ENCODE data around the gene PODXL. TPM values are rescaled to one million over a fixed set of nuclear protein-coding genes. Genes with fewer than 3 reads are reported as not detected.
"Not testable (repeated sequence)": the region's sequence is repeated elsewhere in the genome, so short reads cannot be mapped to it uniquely, and the experiment has no call there.

The PODXL gene
- total RNA-seq, 1 donor from 2014 or later = 29.2 TPM

DNA sequence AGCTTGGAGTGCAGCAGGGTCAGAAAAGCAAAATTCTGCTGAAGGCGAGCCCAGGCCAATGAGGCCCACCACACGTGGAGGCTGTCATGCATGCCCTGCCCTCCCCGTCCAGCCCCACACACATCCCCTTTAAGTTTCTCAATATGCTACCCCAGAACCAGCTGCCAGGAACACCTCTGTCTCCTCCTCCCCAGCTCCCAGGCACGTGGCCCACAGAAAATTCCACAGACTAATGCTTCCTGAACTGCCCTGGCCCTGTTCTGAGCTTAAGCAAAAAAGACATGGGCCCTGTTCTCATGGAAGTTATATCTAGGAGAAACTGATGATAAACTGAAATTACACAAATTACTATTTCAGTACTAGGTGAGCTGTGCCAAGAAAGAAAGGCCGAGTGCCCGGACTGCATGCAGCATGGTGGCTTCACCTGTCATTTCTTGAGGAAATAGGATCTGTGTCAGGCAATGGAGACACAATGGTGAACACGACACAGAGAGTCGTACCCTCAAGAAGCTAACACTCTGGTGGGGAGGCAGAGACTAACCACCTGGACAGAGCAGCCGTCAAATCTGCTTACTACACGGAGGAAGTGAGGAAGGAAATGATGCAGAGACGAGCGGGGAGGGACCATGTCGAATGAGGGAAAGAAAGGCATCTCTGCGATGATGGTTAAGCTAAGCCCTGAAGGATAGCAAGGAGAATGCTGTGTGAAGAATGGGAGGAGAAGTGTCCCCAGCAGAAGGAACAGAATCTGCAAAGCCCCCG, 44.5 kb downstream of the PODXL start:
- peak; percentile 24 for DNase-seq (ENCODE audit: low read depth)

DNA sequence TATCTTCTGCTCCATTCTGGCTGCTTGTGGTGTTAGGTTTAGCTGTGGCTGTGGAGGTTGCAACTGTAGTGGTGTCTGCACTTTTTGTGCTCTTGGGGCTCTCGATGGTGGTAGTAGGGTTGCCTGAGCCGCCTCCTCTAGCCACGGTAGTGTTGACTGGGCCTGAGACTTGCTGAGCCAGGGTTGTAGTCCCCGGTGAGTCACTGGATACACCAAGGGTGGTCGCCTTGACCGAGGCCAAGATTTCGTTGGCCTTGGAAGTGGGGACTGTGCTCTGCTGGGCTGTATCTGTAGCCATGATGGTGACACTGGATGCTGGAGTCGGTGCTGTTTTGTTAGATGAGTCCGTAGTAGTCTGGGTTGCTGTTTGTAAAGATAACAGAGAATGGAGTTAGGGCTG, 45.4 kb downstream of the PODXL start:
- DNase-seq (ENCODE audit: low read depth) = no peak

DNA sequence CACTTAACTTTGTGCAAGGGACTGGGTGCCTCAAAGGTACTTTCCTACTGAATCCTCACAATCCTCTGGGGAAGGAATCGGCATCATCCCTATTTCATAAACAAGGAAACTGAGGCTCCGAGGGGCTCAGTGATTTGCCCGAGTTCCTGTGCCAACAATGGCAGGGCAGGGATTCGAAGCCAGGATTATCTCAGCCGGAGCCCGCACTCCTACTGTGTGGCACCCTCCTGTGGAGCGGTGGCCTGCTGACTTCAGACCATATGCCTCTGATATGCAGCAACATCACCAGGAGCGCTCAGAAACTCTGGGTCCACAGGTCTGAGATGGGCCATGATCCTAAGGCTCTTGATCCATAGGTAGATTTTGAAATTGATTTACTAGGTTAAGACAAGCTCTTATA, 46.6 kb downstream of the PODXL start:
- no peak for DNase-seq (ENCODE audit: low read depth)

DNA sequence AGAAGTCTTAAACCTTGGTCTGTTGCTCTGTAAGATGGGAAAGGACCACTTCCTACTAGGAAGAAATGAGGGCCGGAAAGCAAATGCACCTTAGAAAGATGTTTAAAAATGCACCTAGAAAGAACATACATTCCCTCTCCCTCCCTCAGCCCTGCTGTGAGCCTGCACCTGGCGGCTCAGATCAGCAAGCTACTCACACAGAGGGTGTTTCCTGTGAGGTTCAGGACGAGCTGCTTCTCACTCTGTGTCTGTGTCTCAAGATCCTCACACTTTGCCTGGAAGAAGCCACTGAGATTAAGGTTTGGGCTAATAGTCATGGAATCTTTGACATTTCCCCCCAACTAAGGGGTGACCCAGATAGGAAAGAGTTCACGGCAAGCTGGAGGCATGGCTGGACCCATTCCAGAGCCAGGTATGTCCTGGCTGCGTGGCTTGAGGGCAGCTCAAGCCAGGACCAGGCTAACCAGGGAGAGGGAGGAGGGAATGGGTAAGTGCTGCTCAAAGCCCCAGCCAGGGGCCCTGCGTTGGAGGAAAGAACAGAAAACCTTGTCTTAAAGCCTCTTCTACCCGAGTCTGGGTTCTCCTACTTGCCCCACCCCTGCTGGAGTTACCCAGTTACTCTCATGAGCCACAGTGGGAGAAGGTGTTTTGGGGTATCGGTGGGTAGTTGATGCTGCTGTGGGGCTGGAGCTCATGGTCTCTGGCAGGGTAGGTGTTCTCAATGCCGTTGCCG, 47.5 kb downstream of the PODXL start:
- DNase-seq (ENCODE audit: low read depth) = no peak

DNA sequence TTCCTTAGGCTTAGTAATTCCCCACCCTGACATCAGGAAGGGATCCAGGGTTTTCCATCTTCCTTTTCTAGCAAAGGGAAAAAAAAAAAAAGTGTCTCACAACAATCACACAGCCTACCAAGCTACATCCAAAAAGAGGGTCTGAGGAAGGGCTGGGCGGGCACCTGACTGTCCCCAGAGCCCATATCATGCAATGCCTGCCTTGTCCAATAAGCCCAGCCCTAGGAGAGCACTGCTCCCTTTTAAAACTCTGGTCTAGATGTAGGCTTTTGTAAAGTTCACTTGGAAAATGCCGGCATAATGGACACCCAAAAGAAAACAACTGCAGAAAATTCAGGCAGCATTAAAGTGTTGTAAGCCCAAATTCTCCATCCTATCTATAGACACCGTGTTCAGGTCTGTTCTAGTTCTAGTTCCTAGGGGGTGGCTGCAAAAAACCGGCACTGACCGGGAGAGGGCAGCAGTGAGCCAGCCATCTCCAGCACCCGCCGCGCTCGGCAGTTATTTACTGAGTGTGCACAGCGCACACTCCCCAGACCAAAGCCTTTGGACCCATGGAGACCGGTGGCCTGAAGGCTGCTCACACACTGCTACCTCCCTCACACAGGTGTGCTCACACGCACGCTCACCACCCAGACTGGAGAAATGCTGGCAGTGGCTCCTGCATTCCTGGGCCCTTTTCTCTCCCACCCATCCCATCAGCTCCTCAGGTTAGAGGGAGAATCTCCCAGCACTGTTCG, 48.7 kb downstream of the PODXL start:
- DNase-seq (ENCODE audit: low read depth) = peak; percentile 84

DNA sequence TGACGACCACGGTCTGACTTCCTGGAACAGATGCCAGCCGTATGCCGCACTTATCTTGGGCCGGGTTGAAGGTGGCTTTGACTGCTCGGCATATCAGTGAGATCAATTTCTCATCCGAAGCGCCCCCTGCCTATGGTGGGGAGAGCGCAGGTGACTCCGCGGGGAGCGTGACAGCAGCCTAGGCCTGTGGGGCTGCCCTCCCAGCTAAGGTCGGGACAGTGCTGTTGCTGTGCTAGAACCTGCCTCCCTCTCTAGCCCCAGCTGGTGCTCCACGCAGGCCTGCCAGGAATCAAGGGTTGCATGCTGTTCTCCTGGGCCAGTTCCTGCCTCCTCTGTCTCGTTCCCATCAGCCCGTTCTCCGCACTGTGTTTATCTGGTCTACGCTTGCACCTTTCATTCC, 49.8 kb downstream of the PODXL start:
- DNase-seq (ENCODE audit: low read depth) = no peak

DNA sequence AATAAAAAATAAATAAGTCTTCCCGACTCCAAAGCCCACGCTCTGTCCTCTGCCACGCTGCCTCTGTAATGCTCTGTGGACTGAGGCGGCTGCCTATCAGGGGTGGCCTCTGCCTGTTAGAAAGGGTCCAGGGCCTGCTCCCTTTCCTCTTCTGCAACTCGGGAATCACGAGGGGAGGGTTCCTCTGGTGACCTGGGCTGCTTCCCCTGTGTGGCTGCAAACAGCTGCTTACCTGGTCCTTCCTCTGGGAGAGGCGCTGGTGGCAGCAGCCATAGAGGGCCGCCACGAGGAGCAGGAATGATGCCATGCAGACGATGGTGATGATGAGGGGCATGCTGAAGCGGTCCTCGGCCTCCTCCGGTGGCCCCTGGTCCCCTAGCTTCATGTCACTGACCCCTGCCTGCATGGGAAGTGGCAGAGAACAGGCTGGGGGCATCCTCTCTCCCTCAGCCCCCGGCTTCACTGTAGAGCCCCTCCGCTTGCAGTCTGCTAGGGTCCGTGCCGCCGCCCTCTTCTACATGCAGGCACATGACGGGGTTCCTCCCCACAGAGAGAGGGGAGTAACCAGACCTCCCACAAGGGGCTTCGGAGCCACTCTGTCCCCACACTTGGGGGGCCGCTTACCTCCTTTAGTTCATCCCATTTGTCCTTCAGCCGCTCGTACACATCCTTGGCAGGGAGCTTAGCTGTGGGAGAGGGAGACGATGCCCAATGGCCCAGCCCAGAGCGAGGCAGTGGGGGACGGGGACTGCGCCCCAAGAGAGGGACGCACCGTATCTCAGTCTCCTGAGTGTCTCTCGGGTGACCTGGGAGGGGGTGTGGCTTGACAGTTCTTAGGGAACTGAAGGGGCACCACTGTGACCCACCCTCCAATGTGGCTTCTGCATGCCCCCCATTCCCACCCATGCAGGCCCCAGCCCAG, 50.5 kb downstream of the PODXL start:
- DNase-seq (ENCODE audit: low read depth) = no peak

DNA sequence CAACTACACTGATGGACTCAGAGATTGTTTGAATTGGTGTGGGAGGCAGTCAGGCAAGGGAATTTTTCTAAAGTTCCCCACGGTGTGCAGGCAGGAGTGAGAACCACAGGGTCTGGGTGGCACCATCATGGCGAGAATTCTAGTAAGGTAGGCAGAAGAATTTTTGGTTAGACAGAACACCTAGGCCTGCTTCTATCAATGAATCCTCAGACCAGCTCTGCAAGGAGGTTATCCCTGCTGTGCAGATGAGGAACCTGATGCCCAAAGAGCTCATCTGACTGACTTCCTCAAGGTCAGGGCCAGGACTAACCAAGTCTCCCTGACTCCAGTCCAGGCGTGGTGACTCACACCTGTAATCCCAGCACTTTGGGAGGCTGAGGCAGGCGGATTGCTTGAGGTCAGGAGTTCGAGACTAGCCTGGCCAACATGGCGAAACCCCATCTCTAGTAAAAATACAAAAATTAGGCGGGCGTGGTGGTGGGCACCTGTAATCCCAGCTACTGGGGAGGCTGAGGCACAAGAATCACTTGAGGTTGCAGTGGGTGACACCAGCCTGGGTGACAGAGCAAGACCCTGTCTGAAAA, 51.3 kb downstream of the PODXL start:
- DNase-seq (ENCODE audit: low read depth) = not testable (repeated sequence)

DNA sequence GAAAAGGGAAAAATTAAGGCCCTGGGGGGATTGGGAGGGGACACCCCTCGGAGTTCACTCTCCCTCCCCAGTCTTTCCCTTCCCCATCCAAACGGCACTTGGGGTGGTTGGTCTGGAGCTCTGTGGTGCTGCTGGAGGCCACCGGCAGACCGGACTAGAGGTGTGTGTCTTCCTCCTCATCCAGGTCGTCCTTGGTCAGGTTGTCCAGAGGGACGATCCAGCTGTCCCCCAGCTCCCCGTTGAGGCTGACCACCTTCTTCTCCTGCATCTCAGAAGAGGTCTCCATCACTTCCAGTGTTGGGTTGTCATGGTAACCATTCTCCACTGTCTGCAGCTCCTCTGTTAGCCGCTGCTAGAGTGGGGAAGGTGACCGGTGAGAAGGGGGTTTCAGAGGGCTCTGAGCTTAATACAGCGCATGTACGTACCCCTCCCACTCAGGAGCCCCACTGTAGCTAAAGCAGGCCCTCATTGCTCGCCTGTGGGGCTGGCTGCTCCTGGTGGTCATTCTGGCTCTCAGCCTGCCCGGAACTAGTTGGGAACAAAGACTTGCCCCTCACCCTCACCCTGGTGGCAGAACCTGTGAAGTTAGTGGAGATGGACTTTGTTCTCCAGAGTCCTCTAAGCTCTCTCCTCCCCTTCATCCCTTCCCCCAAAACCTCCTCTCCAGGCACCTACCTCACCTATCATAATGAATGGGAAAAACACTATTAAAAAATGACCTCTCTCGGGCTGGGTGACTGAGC, 52.1 kb downstream of the PODXL start:
- DNase-seq (ENCODE audit: low read depth) = no peak

DNA sequence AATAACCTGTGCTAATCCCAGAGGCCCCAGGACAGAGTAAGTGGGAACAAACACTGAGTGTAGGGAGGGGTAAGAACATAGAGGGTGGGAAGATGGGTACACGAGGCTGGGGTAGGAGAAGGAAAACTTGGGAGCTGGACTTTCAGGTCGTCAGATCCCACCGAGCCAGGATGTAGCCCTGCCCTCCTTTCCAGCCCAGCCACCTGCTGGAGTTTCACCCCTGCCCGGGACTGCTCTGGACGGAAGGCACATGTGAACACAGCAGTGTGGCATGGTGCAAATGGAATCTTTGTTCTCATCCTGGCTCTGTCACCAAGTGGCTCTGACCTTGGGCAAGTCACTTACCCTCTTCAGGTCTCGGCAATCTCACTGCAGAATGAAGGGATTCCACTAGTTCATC, 52.8 kb downstream of the PODXL start:
- DNase-seq (ENCODE audit: low read depth) = no peak

DNA sequence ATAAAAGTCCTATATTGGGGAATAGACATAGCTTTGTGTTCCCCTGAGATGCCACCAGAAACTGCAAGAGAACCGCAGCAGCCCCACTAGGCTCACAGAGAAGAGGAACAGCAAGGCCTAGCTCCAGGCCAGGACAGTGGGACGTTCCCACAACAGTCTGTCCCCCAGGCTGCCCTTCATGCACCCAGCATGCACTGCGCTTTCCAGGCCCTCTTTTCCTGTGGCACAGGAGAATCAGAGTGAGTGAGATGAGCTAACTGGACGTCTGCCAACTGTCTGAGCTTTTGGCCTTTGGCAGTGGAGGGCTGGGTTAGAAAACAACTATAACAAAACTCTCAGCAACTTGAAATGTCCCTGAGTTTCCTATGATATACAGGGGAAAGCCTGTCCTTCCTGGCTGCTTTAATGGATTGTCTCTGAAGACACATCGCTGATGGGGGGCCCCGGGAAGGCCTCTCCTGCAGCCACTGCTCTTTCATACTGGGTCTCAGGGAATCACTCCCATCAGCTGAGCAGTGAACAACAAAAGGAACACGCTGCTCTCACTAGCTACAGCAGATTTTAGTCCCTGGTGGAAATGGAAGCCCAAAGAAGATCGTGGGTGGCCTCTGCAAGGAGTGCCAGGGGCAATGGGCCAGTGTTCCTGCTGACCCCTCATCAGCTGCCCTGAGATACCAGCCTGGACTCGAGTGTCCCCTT, 53.5 kb downstream of the PODXL start:
- peak; percentile 75 for DNase-seq (ENCODE audit: low read depth)

DNA sequence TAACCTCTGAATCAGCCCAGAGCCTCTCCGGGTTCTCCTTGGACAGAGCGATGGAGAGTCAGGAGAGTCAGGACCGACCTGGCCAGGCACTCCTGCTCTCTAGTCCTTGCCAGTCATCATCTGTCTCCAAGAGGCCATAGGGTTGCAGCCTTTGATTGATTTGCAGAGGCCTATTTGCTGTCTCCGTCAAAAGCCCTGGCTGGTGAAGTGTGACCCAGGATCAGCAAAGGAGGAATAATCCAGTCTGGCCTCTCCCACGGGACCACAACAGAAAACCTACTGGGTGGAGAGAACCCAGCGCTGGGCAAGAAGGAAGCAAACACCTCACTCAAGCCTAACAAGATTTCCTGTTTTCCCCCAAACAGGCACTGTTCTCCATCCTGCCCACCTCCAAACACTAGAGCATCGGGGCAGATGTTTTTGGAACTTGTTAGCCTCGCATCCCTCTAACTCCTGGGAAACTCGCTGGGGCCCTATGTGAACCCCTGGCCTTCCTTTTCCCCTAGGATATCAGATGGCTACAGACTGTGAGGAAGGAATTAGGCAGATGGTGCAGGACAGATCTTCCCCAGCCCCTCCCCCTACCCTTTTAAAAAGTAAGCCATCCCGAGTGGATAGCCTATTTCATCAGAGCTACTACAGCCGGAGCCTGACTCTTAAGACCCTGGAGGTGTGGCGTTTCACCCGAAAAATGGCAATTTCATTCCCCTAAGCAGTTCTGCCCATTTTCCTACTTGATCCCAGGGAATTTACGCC, 54.3 kb downstream of the PODXL start:
- no peak for DNase-seq (ENCODE audit: low read depth)

DNA sequence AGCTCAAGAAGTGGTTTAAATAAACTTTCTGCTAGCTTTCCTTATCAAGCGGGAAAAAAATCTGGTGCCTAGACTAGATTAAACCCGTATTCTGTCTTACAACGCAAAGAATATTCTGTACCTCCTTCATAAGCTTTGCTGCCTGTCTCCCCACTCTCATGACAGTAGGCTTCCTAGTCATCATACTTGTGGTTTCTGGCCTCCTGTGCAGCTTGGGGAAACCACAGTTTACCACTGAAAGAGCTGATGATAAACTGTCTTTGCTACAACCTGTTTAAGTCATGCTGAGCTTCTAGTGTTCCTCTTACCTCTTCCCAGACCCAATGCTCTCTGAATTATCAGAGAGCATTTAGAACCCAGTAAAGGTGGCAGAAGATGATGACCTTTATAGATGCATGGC, 55.0 kb downstream of the PODXL start:
- DNase-seq (ENCODE audit: low read depth) = peak; percentile 82

DNA sequence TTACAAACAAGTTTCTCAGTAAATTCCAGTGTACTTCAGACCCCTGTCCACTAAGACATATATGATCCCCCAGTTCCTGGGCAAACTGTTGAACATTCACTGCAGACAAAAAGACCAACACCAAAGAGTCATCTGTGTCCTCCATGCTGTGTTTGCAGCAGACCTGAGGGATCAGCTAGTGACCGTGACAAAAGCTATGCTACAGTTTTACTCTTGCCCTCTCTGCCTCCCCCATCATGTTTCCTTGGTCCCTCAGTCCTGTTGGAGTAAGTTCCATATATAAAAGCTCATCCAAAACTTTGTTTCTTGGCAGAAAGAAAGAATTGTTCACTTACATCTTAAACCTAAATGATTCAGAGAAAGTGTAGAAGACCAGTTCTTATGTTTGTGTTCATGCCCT, 56.1 kb downstream of the PODXL start:
- no peak for DNase-seq (ENCODE audit: low read depth)

DNA sequence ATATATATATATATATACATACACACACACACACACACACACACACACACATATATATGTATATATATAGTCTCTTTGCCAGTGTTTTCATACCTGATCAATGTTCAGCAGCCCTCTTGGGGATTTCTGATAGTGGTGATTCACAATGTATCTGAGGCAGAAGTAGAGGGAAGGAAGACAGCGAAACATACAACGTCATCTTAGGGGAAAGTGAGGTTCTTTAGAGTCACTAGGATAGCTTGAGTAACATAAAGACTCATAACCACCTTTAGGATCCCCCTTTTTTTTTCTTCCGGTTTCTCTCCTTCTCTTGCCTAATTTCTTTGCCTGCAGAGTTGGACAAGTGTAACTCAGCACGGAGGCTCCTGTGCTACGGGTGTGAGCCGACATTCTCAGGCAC, 56.6 kb downstream of the PODXL start:
- DNase-seq (ENCODE audit: low read depth) = no peak

DNA sequence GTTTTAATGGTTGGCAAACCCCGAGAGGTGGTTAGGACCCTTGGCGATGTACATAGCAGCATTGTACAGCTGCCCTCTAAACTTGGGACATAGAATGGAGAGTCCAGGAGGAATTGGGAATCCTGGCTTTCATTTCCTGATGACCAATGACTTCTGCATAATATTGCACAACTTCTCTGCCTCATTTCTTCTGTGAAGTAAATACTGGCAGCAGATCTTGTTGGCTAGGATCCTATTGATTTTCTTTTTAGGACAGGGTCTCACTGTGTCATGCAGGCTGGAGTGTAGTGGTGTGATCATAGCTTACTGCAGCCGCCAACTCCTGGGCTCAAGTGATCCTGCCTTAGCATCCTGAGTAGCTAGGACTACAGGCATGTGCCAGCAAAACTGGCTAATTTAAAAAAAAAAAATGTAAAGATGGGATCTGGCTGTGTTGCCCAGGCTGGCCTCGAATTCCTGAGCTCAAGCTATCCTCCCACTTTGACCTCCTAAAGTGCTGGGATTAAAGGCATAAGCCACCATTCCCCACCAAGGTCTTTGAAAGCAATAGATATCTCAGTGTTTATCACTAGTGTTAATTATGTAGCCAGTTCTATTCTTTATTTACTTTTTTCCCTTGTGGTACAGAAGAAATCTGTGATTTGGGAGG, 58.1 kb downstream of the PODXL start:
- no peak for DNase-seq (ENCODE audit: low read depth)

DNA sequence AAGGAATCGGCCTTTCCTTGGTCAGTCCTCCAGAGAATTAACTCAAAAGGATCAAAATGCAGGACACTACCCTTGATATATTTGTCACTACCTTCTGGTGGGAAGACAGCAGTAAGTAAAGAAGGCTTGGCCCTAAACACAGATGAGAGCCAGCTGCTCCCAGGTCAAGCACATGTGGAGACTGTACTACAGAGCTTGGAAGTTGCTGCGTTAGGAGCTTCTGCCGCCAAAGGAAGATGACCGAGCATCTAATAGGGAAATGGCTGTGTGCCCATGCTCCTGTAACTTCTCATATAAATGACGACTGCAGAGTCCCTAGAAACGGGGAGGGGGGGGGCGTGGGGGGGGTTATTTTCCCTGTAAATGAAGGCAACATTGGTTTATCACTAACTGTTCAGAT, 59.0 kb downstream of the PODXL start:
- DNase-seq (ENCODE audit: low read depth) = no peak
